Tibial artery (tissue), 4 donors: ENCODE measurements around the gene MRPS27.
A peak's percentile ranks its signal among the peaks of the same experiment; 100 is the strongest.
"Not testable (repeated sequence)": the region's sequence is repeated elsewhere in the genome, so short reads cannot be mapped to it uniquely, and the experiment has no call there.

Experiments used
- DNase-seq, 2 donors: peaks; one replicate each; pipeline ENCODE4 v3.0.0-alpha.2; 2019
- H3K27ac ChIP-seq, 2 donors: fragments of 200-600 bp; sonication (generic) in 1 of 2; 1 replicate in 1 of 2; 2 replicates in 1 of 2; pipeline ENCODE4 v1.5.1; 2018 to 2019; ENCODE audit warnings: mild to moderate bottlenecking in 1 of 2
- H3K27me3 ChIP-seq, 2 donors: fragments of 200-600 bp; sonication (generic) in 1 of 2; one replicate each; pipeline versions ENCODE4 v1.5.1 to v1.6.0; 2016 to 2019
- H3K36me3 ChIP-seq, 3 donors: fragments of 200-600 bp; sonication (generic) in 2 of 3; one replicate each; pipeline ENCODE4 v1.5.1; 2016 to 2019; ENCODE audit warnings: mild to moderate bottlenecking in 2 of 3
- H3K4me1 ChIP-seq, 4 donors: fragments of 200-600 bp; sonication (generic) in 2 of 4; 1 replicate in 3 of 4; 2 replicates in 1 of 4; pipeline ENCODE4 v1.5.1; 2016 to 2019
- H3K4me3 ChIP-seq, 2 donors: fragments of 200-600 bp; sonication (generic) in 1 of 2; 1 replicate in 1 of 2; 2 replicates in 1 of 2; pipeline ENCODE4 v1.5.1; 2018 to 2019; ENCODE audit warnings: mild to moderate bottlenecking in 2 of 2
- H3K9me3 ChIP-seq, 3 donors: fragments of 200-600 bp; sonication (generic) in 1 of 3; one replicate each; pipeline ENCODE4 v1.5.1; 2016 to 2019
- intact Hi-C: fragments of 100-400 bp; cut with DNase I; formaldehyde crosslinking; loops from one replicate; pipeline ENCODE4 v1.15.0; 2023; ENCODE audit warnings: low total_unique reads
- TF ChIP-seq, protein P1 (sequence below), 2 experiments: fragments of 200-600 bp in 1 of 2; fragments of 450-650 bp in 1 of 2; IDR thresholded peaks; one replicate each; pipeline ENCODE4 v1.5.1; 2017 to 2019; ENCODE audit warnings: antibody characterized with exemption in 2 of 2, mild to moderate bottlenecking in 1 of 2, moderate library complexity in 1 of 2

Gene MRPS27

DNA sequence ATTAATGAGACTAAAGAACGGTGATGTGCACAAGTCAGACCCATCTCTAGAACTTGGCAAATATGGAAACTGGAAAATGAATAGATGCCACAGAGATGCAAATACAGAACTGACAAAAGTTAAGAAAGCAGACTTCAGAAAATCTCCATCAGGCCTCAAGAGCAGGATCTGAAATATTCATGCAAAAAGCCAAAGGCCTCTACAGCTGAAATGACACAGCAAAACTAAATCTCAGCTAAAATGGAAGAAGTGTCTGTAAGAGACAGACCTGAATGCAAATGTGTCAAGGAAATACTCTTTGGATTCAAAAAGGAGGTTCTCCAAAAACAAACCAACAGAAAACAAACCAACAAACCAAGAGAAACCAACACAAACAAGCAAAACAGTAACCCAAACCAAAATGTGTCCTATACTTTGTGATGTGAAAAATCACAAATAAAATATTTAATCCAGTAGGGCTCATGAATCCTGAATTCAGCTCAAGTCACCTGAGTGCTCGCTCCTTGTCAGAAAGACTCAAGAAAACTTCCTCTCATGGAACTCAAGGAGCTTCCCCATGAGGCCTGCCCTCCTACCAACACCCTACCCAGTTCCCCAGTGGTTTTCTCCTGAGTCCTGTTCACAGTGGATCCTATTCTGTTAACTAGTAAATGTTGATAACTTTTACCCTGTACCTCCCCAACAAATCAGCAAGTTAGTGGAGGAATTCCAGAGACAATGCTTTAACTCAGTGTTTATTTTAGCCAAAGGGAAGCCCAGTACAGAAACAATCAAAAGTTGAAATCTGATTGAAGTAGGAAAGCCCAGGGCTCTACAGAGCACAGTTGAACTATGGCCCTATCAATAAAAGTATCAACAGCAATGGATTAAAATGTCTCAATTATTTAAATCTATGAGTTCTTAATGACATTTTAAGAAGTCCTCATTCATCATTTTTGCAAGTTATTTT lies 14.6 kb downstream of the MRPS27 start:
- Histone ChIP-seq H3K27ac (peak overlapping the region; percentile 52 to 95), H3K9me3 (no peaks in the 10 kb centered on the region), H3K36me3 (peaks cover 0 to 11% (median 4%) of the 10 kb centered on the region in 3 donors), H3K4me1 (peaks cover 0 to 53% (median 10%) of the 10 kb centered on the region in 4 donors), H3K27me3 (no peaks in the 10 kb centered on the region), H3K4me3 (no peak overlapping the region)
- intact Hi-C loops: loop anchor here (5.0 to 10.0 kb wide), 2 partner anchors 161 to 198 kb away; partner anchors contain the start of gene MAP1B
- no peak for DNase-seq
- TF ChIP-seq, protein P1, sequence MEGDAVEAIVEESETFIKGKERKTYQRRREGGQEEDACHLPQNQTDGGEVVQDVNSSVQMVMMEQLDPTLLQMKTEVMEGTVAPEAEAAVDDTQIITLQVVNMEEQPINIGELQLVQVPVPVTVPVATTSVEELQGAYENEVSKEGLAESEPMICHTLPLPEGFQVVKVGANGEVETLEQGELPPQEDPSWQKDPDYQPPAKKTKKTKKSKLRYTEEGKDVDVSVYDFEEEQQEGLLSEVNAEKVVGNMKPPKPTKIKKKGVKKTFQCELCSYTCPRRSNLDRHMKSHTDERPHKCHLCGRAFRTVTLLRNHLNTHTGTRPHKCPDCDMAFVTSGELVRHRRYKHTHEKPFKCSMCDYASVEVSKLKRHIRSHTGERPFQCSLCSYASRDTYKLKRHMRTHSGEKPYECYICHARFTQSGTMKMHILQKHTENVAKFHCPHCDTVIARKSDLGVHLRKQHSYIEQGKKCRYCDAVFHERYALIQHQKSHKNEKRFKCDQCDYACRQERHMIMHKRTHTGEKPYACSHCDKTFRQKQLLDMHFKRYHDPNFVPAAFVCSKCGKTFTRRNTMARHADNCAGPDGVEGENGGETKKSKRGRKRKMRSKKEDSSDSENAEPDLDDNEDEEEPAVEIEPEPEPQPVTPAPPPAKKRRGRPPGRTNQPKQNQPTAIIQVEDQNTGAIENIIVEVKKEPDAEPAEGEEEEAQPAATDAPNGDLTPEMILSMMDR (IDR thresholded peaks at IDR 0.05): no peak

DNA sequence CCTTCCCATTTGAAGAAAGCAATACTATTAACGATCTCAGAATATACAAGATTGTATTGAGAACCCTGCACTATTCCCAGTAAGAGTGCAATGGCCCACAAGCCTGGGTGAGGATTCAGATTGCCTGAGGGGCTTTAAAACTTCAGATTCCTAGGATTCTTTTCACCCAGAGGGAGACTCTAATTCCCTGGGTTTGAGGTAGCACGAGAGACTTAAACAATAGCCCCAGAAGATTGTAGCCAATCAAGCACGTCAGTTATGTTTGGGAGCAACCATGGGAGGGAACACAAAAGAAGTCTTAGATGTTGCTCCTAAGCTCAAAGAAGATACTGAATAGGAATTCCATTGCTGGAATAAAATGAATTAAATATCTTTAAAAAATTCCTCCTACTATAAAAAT lies 17.9 kb downstream of the MRPS27 start:
- Histone ChIP-seq H3K9me3 (no peaks in the 10 kb centered on the region), H3K4me1 (peaks cover 0 to 62% (median 6%) of the 10 kb centered on the region in 4 donors), H3K27ac (peak overlapping the region in 1 of 2 donors; percentile 95), H3K27me3 (no peaks in the 10 kb centered on the region), H3K4me3 (no peak overlapping the region), H3K36me3 (no peaks in the 10 kb centered on the region)
- no peak for DNase-seq
- intact Hi-C loops: loop anchor here (10.0 kb wide), 1 partner anchor 157 kb away; no protein-coding TSS in a partner anchor
- TF ChIP-seq, protein P1 (IDR thresholded peaks at IDR 0.05): no peak

DNA sequence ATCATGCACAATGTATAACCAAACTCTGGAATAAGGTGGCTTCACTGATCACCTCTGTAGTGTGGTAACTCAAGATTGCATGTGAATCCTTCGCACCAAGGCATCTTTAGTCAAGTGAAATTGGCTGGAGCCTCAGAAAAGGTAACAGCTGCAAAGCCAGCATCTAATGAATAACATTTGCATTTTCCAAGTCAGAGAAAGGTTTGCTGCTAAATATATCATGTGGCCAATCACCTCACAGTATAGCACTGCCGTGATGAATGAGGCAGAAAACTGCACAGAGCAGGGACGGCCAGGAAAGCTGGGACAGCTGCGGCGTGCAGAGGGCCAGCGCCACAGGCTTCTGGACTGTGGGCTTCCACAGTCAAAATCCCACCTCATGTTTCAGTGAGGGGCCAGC lies 18.5 kb downstream of the MRPS27 start:
- intact Hi-C loops: loop anchor here (10.0 kb wide), 1 partner anchor 157 kb away; no protein-coding TSS in a partner anchor
- H3K27ac ChIP-seq: peak overlapping the region in 1 of 2 donors; percentile 95
- no peaks in the 10 kb centered on the region for H3K9me3 ChIP-seq
- peaks cover 0 to 62% (median 6%) of the 10 kb centered on the region in 4 donors for H3K4me1 ChIP-seq
- H3K27me3 ChIP-seq: no peaks in the 10 kb centered on the region
- H3K4me3 ChIP-seq: no peak overlapping the region
- DNase-seq: no peak
- no peaks in the 10 kb centered on the region for H3K36me3 ChIP-seq
- TF ChIP-seq, protein P1 (IDR thresholded peaks at IDR 0.05): no peak

DNA sequence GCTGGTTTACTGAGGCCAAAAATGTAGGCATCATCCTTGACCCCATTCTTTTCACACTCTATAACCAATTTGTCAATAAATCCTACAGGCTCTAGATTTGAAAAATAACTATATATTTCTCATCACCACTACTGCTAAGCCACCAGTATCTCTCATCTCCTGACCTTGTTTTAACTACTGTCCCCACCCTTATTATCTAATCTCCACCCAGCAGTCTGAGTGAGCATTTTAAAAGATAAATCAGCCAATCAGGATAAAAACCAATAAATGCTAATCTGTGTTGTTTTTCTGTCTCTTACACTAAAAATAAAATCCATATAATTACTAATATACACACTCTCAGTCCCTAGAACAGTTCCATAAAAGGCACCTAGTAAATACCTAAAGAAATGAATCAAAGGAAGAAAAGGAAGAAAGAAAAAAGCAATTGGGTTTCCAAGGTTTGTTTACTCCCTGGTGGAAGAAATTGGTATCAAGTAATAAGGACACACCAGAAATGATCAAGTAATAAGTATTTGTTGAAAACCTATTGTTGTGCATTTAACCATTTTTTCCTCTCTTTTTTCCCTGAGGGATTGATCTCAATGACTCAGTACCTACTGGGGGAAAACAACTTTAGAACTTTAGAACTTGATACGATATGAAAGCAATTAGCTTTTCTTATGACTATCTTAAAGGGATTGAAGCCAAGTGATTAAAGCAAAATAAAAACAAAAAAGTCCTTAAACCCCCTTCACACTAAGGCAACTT lies 19.3 kb downstream of the MRPS27 start:
- Histone ChIP-seq H3K4me3 (no peak overlapping the region), H3K27me3 (no peaks in the 10 kb centered on the region), H3K9me3 (no peaks in the 10 kb centered on the region), H3K27ac (peak overlapping the region; percentile 13 to 95), H3K4me1 (peaks cover 0 to 60% (median 8%) of the 10 kb centered on the region in 4 donors), H3K36me3 (peaks cover 0 to 3% (median 0%) of the 10 kb centered on the region in 3 donors)
- DNase-seq: no peak
- TF ChIP-seq, protein P1 (IDR thresholded peaks at IDR 0.05): no peak
- intact Hi-C loops: loop anchor here (10.0 kb wide), 1 partner anchor 156 kb away; no protein-coding TSS in a partner anchor

DNA sequence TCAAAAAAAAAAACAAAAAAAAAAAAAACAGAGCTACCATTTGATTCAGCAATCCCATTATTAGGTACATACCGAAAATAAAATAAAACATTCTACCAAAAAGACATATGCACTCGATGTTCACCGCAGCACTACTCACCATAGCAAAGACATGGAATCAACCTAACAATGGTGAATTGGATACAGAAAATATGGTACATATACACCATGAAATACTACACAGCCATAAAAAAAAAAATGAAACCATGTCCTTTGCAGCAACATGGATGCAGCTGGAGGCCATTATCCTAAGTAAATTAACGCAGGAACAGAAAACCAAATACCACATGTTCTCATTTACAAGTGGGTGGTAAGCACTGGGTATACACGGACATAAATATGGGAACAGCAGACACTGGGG lies 21.3 kb downstream of the MRPS27 start:
- Histone ChIP-seq H3K4me1 (peaks cover 0 to 55% (median 7%) of the 10 kb centered on the region in 4 donors), H3K27ac (peak overlapping the region; percentile 20 to 95), H3K36me3 (peaks cover 0 to 3% (median 0%) of the 10 kb centered on the region in 3 donors), H3K27me3 (no peaks in the 10 kb centered on the region), H3K4me3 (no peak overlapping the region), H3K9me3 (no peaks in the 10 kb centered on the region)
- intact Hi-C loops: no loop called here
- no peak for DNase-seq
- TF ChIP-seq, protein P1 (IDR thresholded peaks at IDR 0.05): no peak

DNA sequence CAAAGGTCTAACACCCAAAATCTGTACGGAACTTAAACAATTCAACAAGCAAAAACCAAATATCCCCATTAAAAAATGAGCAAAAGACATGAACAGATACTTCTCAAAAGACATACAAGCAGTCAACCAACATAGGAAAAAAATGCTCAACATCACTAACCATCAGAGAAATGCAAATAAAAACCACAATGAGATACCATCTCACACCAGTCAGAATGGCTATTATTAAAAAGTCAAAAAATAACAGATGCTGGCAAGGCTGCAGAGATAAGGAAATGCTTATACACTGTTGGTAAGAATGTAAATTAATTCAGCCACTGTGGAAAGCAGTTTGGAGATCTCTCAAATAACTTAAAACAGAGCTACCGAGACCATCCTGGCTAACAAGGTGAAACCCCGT lies 21.9 kb downstream of the MRPS27 start:
- H3K4me3 ChIP-seq, H3K36me3 ChIP-seq, H3K27ac ChIP-seq, DNase-seq, H3K9me3 ChIP-seq, intact Hi-C loops, H3K27me3 ChIP-seq: not testable (repeated sequence)
- H3K4me1 ChIP-seq: peaks cover 0 to 61% (median 9%) of the 10 kb centered on the region in 4 donors
